MM.1S (cell line): Measurements from ENCODE around the gene PER2.

Experiments
- EZH2phosphoT487 ChIP-seq: fragments of 300-600 bp; sonication (generic); IDR thresholded peaks from 2 replicates; pipeline ENCODE4 v1.6.1; 2018; ENCODE audit warnings: antibody characterized with exemption, low read length
- TF ChIP-seq, protein P1 (sequence below): fragments of 300-600 bp; sonication (generic); IDR thresholded peaks from 2 replicates; pipeline ENCODE4 v1.5.1; 2016; ENCODE audit warnings: antibody characterized with exemption, low read length, mixed read lengths

DNA sequence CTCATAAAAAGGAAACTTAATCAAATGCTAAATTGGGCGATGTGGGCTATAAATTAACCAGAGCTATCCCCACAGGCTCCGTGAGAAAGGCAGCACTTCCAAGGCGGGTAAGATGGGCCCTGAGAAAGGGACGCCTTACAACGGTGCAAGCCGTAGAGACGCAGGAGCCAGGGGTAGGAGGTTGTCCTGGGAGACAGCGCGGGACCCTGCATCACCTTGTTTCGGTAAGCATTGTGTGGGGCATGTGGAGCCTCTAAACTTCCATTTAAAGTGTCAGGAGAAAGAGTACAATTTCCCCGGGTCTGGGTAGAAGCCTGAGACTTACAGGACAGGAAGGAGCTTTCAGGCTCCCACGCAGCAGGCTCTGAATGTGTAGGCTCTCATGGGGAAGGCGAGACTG, 1.2 kb upstream of the PER2 start:
- no peak for TF ChIP-seq EZH2phosphoT487
- TF ChIP-seq, protein P1, sequence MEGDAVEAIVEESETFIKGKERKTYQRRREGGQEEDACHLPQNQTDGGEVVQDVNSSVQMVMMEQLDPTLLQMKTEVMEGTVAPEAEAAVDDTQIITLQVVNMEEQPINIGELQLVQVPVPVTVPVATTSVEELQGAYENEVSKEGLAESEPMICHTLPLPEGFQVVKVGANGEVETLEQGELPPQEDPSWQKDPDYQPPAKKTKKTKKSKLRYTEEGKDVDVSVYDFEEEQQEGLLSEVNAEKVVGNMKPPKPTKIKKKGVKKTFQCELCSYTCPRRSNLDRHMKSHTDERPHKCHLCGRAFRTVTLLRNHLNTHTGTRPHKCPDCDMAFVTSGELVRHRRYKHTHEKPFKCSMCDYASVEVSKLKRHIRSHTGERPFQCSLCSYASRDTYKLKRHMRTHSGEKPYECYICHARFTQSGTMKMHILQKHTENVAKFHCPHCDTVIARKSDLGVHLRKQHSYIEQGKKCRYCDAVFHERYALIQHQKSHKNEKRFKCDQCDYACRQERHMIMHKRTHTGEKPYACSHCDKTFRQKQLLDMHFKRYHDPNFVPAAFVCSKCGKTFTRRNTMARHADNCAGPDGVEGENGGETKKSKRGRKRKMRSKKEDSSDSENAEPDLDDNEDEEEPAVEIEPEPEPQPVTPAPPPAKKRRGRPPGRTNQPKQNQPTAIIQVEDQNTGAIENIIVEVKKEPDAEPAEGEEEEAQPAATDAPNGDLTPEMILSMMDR = no peak
